Neuronal stem cell (in vitro differentiated cells): ENCODE data around the gene PCP4.

Experiments
- DNase-seq: peaks from one replicate; pipeline ENCODE4 v3.0.0-alpha.2; 2013; ENCODE audit warnings: low spot score
- H2AFZ ChIP-seq: one replicate; pipeline ENCODE4 v1.6.1; 2013; ENCODE audit warnings: mild to moderate bottlenecking, low read length, inconsistent platforms
- H2AK5ac ChIP-seq: 2 replicates; pipeline ENCODE4 v1.6.1; 2013; ENCODE audit warnings: low read depth, mild to moderate bottlenecking, inconsistent platforms, low read length, moderate library complexity, mixed read lengths
- H2BK120ac ChIP-seq: 2 replicates; pipeline ENCODE4 v1.6.1; 2013; ENCODE audit warnings: low read depth, mild to moderate bottlenecking, inconsistent platforms, low read length, moderate library complexity, mixed read lengths
- H2BK12ac ChIP-seq: one replicate; pipeline ENCODE4 v1.6.1; 2013; ENCODE audit warnings: low read length, inconsistent platforms
- H2BK15ac ChIP-seq: 2 replicates; pipeline ENCODE4 v1.6.1; 2013; ENCODE audit warnings: mild to moderate bottlenecking, low read length, inconsistent platforms, mixed read lengths
- H2BK5ac ChIP-seq: one replicate; pipeline ENCODE4 v1.6.1; 2013; ENCODE audit warnings: inconsistent platforms, mild to moderate bottlenecking, low read length, moderate library complexity
- H3K14ac ChIP-seq: one replicate; pipeline ENCODE4 v1.6.1; 2013; ENCODE audit warnings: low read length, inconsistent platforms
- H3K18ac ChIP-seq: 2 replicates; pipeline ENCODE4 v1.6.1; 2013; ENCODE audit warnings: low read length, inconsistent platforms
- H3K23ac ChIP-seq: 2 replicates; pipeline ENCODE4 v1.6.1; 2013; ENCODE audit warnings: low read depth, mild to moderate bottlenecking, mixed read lengths, low read length, inconsistent platforms; ENCODE audit not compliant: poor library complexity
- H3K27ac ChIP-seq: replicated peaks from 3 replicates; pipeline ENCODE4 v1.5.1; 2013; ENCODE audit warnings: low read length, inconsistent platforms
- H3K27me3 ChIP-seq, 3 experiments: 2 replicates each; pipeline ENCODE4 v1.6.1; 2013; ENCODE audit warnings: low read length in 3 of 3, mild to moderate bottlenecking in 2 of 3, inconsistent platforms in 1 of 3, low read depth in 1 of 3, mixed read lengths in 1 of 3, moderate library complexity in 1 of 3; ENCODE audit not compliant: control insufficient read depth in 3 of 3, insufficient read depth in 3 of 3
- H3K36me3 ChIP-seq, 2 donors: replicated peaks in 1 of 2; 2 replicates each; pipeline ENCODE4 v1.6.1; 2013; ENCODE audit warnings: low read length in 2 of 2; ENCODE audit not compliant: control insufficient read depth in 2 of 2, insufficient read depth in 2 of 2
- H3K4ac ChIP-seq: 2 replicates; pipeline ENCODE4 v1.6.1; 2013; ENCODE audit warnings: inconsistent platforms, mild to moderate bottlenecking, low read length, moderate library complexity
- H3K4me1 ChIP-seq, 2 donors: 1 replicate in 1 of 2; 2 replicates in 1 of 2; pipeline ENCODE4 v1.6.1; 2013; ENCODE audit warnings: low read length in 2 of 2, low read depth in 1 of 2; ENCODE audit not compliant: control insufficient read depth in 2 of 2, insufficient read depth in 1 of 2
- H3K4me2 ChIP-seq: one replicate; pipeline ENCODE4 v1.6.1; 2013; ENCODE audit warnings: mild to moderate bottlenecking, low read length, inconsistent platforms; ENCODE audit not compliant: insufficient read depth, poor library complexity, severe bottlenecking
- H3K4me3 ChIP-seq, 2 donors: 2 replicates each; pipeline ENCODE4 v1.5.1; 2013; ENCODE audit warnings: low read length in 2 of 2, mild to moderate bottlenecking in 2 of 2, inconsistent platforms in 1 of 2, moderate library complexity in 1 of 2
- H3K79me1 ChIP-seq: one replicate; pipeline ENCODE4 v1.6.1; 2013; ENCODE audit warnings: low read depth, mild to moderate bottlenecking, inconsistent platforms, low read length, moderate library complexity
- H3K9ac ChIP-seq: one replicate; pipeline ENCODE4 v1.6.1; 2013; ENCODE audit warnings: mild to moderate bottlenecking, low read depth, low read length, inconsistent platforms; ENCODE audit not compliant: poor library complexity
- H3K9me3 ChIP-seq, 2 donors: replicated peaks in 1 of 2; 2 replicates each; pipeline versions ENCODE3 to v1.6.1; 2013; ENCODE audit warnings: low read length in 2 of 2, mild to moderate bottlenecking in 2 of 2, inconsistent platforms in 1 of 2, low read depth in 1 of 2, mixed read lengths in 1 of 2, moderate library complexity in 1 of 2; ENCODE audit not compliant: control insufficient read depth in 2 of 2, insufficient read depth in 1 of 2
- H4K8ac ChIP-seq: one replicate; pipeline ENCODE4 v1.6.1; 2013; ENCODE audit warnings: low read depth, mild to moderate bottlenecking, inconsistent platforms, low read length, moderate library complexity
- H4K91ac ChIP-seq: one replicate; pipeline ENCODE4 v1.6.1; 2013; ENCODE audit warnings: low read length, low read depth, mild to moderate bottlenecking, inconsistent platforms; ENCODE audit not compliant: poor library complexity
- WGBS, 2 donors: extraction: QIAGEN DNeasy Blood & Tissue Kit; methylation state at CpG; one replicate each; pipeline ENCODE4 v1.1.7; 2013; ENCODE audit warnings: missing lambda C conversion rate in 2 of 2, mixed read lengths in 1 of 2; ENCODE audit not compliant: insufficient read length in 2 of 2, insufficient replicate concordance in 1 of 2; ENCODE audit errors: extremely low coverage in 2 of 2; 5-methylcytosine and 5-hydroxymethylcytosine counted together

The PCP4 gene

GRCh38 chr21:39843483-39843882 is 23.8 kb upstream of the PCP4 start:
- Histone ChIP-seq H2BK12ac (no peak overlapping the region), H3K4me2 (no peak overlapping the region), H3K27ac (no peak overlapping the region), H3K9ac (no peak overlapping the region), H3K18ac (no peak overlapping the region), H3K4ac (no peak overlapping the region), H3K9me3 (no peaks in the 10 kb centered on the region), H2AFZ (no peak overlapping the region), H3K27me3 (no peaks in the 10 kb centered on the region), H4K91ac (no peak overlapping the region), H3K4me3 (no peak overlapping the region), H2AK5ac (no peak overlapping the region), H3K4me1 (peaks cover 5 to 11% of the 10 kb centered on the region in 2 donors), H2BK15ac (no peak overlapping the region), H2BK5ac (no peak overlapping the region), H3K79me1 (no peaks in the 10 kb centered on the region), H4K8ac (no peak overlapping the region), H2BK120ac (no peak overlapping the region), H3K36me3 (no peaks in the 10 kb centered on the region), H3K14ac (no peak overlapping the region), H3K23ac (no peak overlapping the region)
- WGBS, 2 donors, result 100% methylated on average over 1 of the region's 4 CpGs; no CpG with 5 or more reads in 1 of the 2 donors
- DNase-seq, result no peak

- H3K4me3 ChIP-seq, result no peak overlapping the region
- H3K9ac ChIP-seq, result no peak overlapping the region
- no peak overlapping the region for H3K23ac ChIP-seq
- no peaks in the 10 kb centered on the region for H3K79me1 ChIP-seq
- no peak overlapping the region for H3K18ac ChIP-seq
- H4K91ac ChIP-seq, result no peak overlapping the region
- H4K8ac ChIP-seq, result no peak overlapping the region
- no peak overlapping the region for H2AK5ac ChIP-seq
- H3K27ac ChIP-seq, result no peak overlapping the region
- H2AFZ ChIP-seq, result no peak overlapping the region
- H3K36me3 ChIP-seq, result no peaks in the 10 kb centered on the region
- no peak overlapping the region for H3K14ac ChIP-seq
- H3K4ac ChIP-seq, result no peak overlapping the region
- peaks cover 5 to 11% of the 10 kb centered on the region in 2 donors for H3K4me1 ChIP-seq
- no peaks in the 10 kb centered on the region for H3K9me3 ChIP-seq
- H2BK15ac ChIP-seq, result no peak overlapping the region
- no peak for DNase-seq
- H2BK12ac ChIP-seq, result no peak overlapping the region
- H2BK5ac ChIP-seq, result no peak overlapping the region
- no CpG with 5 or more reads among the region's 5 CpGs for WGBS, 2 donors
- no peak overlapping the region for H3K4me2 ChIP-seq
- H2BK120ac ChIP-seq, result no peak overlapping the region
- H3K27me3 ChIP-seq, result no peaks in the 10 kb centered on the region
These were observed 23.3 kb upstream of the PCP4 start for GRCh38 chr21:39843916-39844315.

GRCh38 chr21:39845571-39846130 is 21.6 kb upstream of the PCP4 start:
- no peak overlapping the region for H2AK5ac ChIP-seq
- H3K27me3 ChIP-seq, result no peaks in the 10 kb centered on the region
- WGBS, 2 donors, result no CpG with 5 or more reads among the region's 6 CpGs
- H2BK120ac ChIP-seq, result no peak overlapping the region
- no peak overlapping the region for H3K23ac ChIP-seq
- H4K8ac ChIP-seq, result no peak overlapping the region
- DNase-seq, result peak; percentile 27
- no peak overlapping the region for H3K9ac ChIP-seq
- no peaks in the 10 kb centered on the region for H3K9me3 ChIP-seq
- no peak overlapping the region for H2BK5ac ChIP-seq
- H3K4me1 ChIP-seq, result peaks cover 5 to 11% of the 10 kb centered on the region in 2 donors
- H2AFZ ChIP-seq, result no peak overlapping the region
- H3K18ac ChIP-seq, result peak overlapping the region; percentile 55
- H3K4me2 ChIP-seq, result no peak overlapping the region
- H3K14ac ChIP-seq, result no peak overlapping the region
- no peak overlapping the region for H2BK12ac ChIP-seq
- H3K27ac ChIP-seq, result peak overlapping the region; percentile 68
- no peaks in the 10 kb centered on the region for H3K36me3 ChIP-seq
- H2BK15ac ChIP-seq, result no peak overlapping the region
- H4K91ac ChIP-seq, result no peak overlapping the region
- H3K79me1 ChIP-seq, result no peaks in the 10 kb centered on the region
- H3K4me3 ChIP-seq, result no peak overlapping the region
- H3K4ac ChIP-seq, result no peak overlapping the region

- peak overlapping the region; percentile 47 for H2AK5ac ChIP-seq
- H3K27ac ChIP-seq, result no peak overlapping the region
- no peak overlapping the region for H3K4me3 ChIP-seq
- H3K36me3 ChIP-seq, result no peaks in the 10 kb centered on the region
- H3K27me3 ChIP-seq, result no peaks in the 10 kb centered on the region
- H3K14ac ChIP-seq, result no peak overlapping the region
- H3K9me3 ChIP-seq, result no peaks in the 10 kb centered on the region
- H2BK15ac ChIP-seq, result no peak overlapping the region
- no peak overlapping the region for H2BK120ac ChIP-seq
- no peak overlapping the region for H3K9ac ChIP-seq
- peak overlapping the region; percentile 89 for H3K18ac ChIP-seq
- H3K4me2 ChIP-seq, result no peak overlapping the region
- no peak overlapping the region for H3K4ac ChIP-seq
- H2BK12ac ChIP-seq, result peak overlapping the region; percentile 68
- H4K91ac ChIP-seq, result no peak overlapping the region
- H3K23ac ChIP-seq, result no peak overlapping the region
- WGBS, 2 donors, result no CpG with 5 or more reads among the region's 6 CpGs
- no peak for DNase-seq
- no peak overlapping the region for H4K8ac ChIP-seq
- H2AFZ ChIP-seq, result no peak overlapping the region
- no peaks in the 10 kb centered on the region for H3K79me1 ChIP-seq
- no peak overlapping the region for H2BK5ac ChIP-seq
- H3K4me1 ChIP-seq, result peaks cover 5 to 11% of the 10 kb centered on the region in 2 donors
These were observed 19.4 kb upstream of the PCP4 start for GRCh38 chr21:39847877-39848276.
